Activated naive CD4-positive, alpha-beta T cell treated with anti-CD3 and anti-CD28 coated beads for 36 hours (primary cell): ENCODE data around the gene EIF4ENIF1. TPM values are rescaled to one million over a fixed set of nuclear protein-coding genes. Genes with fewer than 3 reads are reported as not detected.
"Not testable (repeated sequence)": the region's sequence is repeated elsewhere in the genome, so short reads cannot be mapped to it uniquely, and the experiment has no call there.

Experiments used
- CTCF ChIA-PET: fragments of 350-600 bp; sonication (Branson Sonifier 250); formaldehyde crosslinking; loops from one replicate; lab custom pipeline; 2021; ENCODE audit warnings: antibody characterized with exemption; lab: Charles Lee
- DNase-seq: peaks from one replicate; pipeline ENCODE4 v3.0.0-alpha.2; 2020
- H3K27ac Mint-ChIP-seq: one replicate; pipeline ENCODE4 v1.8.0; 2021; ENCODE audit warnings: mild to moderate bottlenecking, mixed read lengths
- H3K27me3 Mint-ChIP-seq: one replicate; pipeline ENCODE4 v1.8.0; 2021; ENCODE audit warnings: low read depth, mixed read lengths
- H3K36me3 Mint-ChIP-seq: one replicate; pipeline ENCODE4 v1.8.0; 2021; ENCODE audit warnings: low read depth, mixed read lengths
- H3K4me1 Mint-ChIP-seq: one replicate; pipeline ENCODE4 v1.8.0; 2021; ENCODE audit warnings: low read depth, mixed read lengths
- H3K4me3 Mint-ChIP-seq: one replicate; pipeline ENCODE4 v1.8.0; 2021; ENCODE audit warnings: mild to moderate bottlenecking, moderate library complexity, mixed read lengths
- H3K9me3 Mint-ChIP-seq: one replicate; pipeline ENCODE4 v1.8.0; 2021; ENCODE audit warnings: mixed read lengths
- intact Hi-C: fragments of 100-400 bp; cut with micrococcal nuclease; formaldehyde crosslinking; loops from one replicate; pipeline ENCODE4 v1.15.1; 2023
- total RNA-seq, 2 experiments: library from RNA; stranded (reverse); gene quantifications; one replicate each; pipeline ENCODE4 v1.2.3, GENCODE V29; 2021

Gene EIF4ENIF1, protein sequence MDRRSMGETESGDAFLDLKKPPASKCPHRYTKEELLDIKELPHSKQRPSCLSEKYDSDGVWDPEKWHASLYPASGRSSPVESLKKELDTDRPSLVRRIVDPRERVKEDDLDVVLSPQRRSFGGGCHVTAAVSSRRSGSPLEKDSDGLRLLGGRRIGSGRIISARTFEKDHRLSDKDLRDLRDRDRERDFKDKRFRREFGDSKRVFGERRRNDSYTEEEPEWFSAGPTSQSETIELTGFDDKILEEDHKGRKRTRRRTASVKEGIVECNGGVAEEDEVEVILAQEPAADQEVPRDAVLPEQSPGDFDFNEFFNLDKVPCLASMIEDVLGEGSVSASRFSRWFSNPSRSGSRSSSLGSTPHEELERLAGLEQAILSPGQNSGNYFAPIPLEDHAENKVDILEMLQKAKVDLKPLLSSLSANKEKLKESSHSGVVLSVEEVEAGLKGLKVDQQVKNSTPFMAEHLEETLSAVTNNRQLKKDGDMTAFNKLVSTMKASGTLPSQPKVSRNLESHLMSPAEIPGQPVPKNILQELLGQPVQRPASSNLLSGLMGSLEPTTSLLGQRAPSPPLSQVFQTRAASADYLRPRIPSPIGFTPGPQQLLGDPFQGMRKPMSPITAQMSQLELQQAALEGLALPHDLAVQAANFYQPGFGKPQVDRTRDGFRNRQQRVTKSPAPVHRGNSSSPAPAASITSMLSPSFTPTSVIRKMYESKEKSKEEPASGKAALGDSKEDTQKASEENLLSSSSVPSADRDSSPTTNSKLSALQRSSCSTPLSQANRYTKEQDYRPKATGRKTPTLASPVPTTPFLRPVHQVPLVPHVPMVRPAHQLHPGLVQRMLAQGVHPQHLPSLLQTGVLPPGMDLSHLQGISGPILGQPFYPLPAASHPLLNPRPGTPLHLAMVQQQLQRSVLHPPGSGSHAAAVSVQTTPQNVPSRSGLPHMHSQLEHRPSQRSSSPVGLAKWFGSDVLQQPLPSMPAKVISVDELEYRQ
- total RNA-seq, result 10 to 100 TPM; 28.1 to 29.0 TPM

DNA sequence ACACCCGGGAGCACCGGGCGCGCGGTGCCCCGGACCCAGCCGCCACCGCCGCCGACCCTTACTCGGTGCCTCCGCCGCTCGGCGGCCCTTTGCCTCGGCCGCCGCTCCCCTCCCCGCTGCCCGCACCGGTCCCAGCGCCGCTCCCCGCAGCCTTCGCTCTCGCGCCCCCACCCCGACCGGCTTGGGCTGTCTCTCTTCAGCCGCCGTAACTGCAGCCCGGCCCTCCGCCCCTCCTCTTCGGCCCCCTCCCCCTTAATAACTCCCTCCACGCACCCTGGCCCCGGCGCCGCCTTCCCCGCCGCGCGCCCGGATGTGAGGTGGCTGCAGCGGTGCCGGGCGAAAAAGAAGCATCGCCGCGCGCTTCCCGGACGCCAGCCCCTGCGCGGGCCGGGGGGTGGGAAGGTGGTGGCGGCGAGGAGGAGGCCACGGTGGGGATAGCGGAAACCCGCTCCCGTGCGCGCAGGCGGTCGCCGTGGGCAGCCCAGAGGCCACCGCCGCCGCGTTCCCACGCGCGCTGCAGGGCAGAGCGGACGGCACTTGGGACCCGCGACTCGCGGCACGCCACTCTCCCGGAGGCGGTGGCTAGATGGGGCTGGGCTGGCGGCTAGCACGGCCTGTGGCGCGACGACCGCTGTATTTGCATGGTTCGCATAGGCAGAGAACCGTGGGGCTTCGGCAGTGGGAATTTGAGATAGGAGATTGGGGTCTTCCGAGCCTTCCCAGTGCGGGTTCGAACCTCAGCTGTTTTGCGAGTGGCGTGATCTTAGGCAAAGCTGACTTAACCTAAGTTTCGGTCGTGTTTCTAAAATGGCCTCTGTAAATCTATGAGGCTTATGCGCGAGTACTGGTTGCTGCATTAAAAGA lies at the start of gene EIF4ENIF1:
Gene EIF4ENIF1 (minus strand): TSS at position 211 of the 864 bp plus-strand sequence. CDS start 1,124 bp downstream, outside the sequence.
- Mint-ChIP-seq H3K27ac (peak within 1 kb of the TSS; percentile 97), H3K4me3 (peak within 1 kb of the TSS; percentile 83), H3K4me1 (peaks cover 50% of the 10 kb centered on the region), H3K36me3 (peaks cover 20% of the 10 kb centered on the region), H3K9me3 (no peaks in the 10 kb centered on the region), H3K27me3 (no peaks in the 10 kb centered on the region)
- intact Hi-C loops, result loop anchor here (1.0 to 10.0 kb wide), 8 partner anchors 36 to 455 kb away; partner anchors contain the start of genes LIMK2, PATZ1, PIK3IP1 and PRR14L
- CTCF ChIA-PET, result interaction anchor here (1.8 kb wide), 1 partner anchor 38 kb away, joined by 5 read pairs; no protein-coding TSS in a partner anchor
- peak; percentile 88 for DNase-seq

DNA sequence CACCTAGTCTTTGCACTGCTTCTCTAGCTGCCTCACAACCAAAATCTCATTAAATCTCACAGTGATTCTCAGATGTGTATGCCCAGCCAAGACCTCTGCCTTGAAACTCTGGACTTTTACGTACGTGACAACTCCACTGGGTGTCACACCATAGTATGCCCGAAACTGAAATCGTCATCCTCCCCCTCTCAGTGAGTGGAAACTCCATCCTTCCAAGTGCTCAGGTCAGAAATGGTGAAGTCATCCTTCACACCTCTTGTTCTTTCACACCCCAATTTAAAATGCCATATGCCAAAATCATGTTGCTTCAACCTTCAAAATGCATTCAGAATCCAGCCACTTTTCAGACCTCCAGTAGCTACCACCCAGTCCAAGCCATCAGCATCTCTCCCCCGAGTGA lies 49.2 kb upstream of the EIF4ENIF1 start:
- Mint-ChIP-seq H3K4me3 (peak overlapping the region; percentile 1), H3K4me1 (peaks cover 50% of the 10 kb centered on the region), H3K27me3 (no peaks in the 10 kb centered on the region), H3K27ac (peak overlapping the region; percentile 89), H3K9me3 (no peaks in the 10 kb centered on the region), H3K36me3 (peaks cover 25% of the 10 kb centered on the region)
- CTCF ChIA-PET, result interaction anchor here (1.4 kb wide), 1 partner anchor 50 kb away, joined by 4 read pairs; no protein-coding TSS in a partner anchor
- intact Hi-C loops, result no loop called here
- peak; percentile 61 for DNase-seq

DNA sequence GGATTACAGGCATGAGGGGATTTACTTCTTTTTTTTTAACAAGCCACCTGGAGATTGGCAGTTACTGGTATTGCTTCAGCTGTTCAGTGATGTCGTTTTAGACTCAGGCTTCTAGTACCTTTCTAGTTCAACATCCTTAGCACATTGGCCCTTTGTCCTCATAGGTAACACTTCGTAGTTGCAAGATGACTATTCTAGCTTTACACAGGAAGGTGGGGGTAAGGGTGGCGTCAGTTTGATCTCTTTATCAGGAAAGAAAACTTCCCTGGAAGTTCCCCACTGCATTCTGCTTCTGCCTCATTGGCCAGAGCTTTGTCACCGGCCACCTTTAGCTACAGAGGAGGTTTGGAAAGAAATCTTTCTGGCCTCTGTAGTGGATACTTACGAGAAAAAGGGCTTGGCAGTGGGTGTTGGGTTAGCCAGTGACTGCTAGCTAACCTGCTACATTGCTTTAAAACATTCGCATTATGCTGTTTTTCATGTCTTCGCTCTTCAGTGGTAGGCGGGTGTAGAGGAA lies 47.4 kb upstream of the EIF4ENIF1 start:
- peaks cover 64% of the 10 kb centered on the region for H3K4me1 Mint-ChIP-seq
- CTCF ChIA-PET, result interaction anchor here (0.6 to 1.4 kb wide), 6 partner anchors 20 to 244 kb away, joined by 3 to 4 read pairs (median 4); no protein-coding TSS in a partner anchor

DNA sequence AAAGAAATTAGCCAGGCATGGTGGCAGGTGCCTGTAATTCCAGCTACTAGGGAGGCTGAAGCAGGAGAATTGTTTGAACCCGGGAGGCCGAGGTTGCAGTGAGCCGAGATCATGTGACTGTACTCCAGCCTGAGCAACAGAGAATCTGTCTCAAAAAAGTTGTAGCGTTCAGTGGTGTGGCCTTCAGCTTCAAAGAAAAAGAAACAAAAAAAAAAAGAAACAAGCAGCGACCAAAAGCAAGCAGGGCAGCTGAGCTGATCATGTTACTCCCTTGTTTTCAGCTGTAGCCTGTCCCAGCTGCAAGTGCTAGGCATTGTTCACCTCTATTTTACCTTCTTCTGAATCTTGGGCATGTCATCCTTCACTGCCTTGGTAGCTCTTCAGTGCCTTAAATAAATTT lies 43.7 kb upstream of the EIF4ENIF1 start:
- no peaks in the 10 kb centered on the region for H3K9me3 Mint-ChIP-seq
- no peaks in the 10 kb centered on the region for H3K27me3 Mint-ChIP-seq
- intact Hi-C loops, result no loop called here
- H3K36me3 Mint-ChIP-seq, result peaks cover 31% of the 10 kb centered on the region
- peak overlapping the region; percentile 79 for H3K27ac Mint-ChIP-seq
- peaks cover 62% of the 10 kb centered on the region for H3K4me1 Mint-ChIP-seq
- no peak overlapping the region for H3K4me3 Mint-ChIP-seq
- DNase-seq, result no peak
- CTCF ChIA-PET, result no interaction called here

More for the DNA sequence above, 47.4 kb upstream of the EIF4ENIF1 start:
- H3K36me3 Mint-ChIP-seq, result peaks cover 32% of the 10 kb centered on the region
- peak overlapping the region; percentile 89 for H3K27ac Mint-ChIP-seq
- no peaks in the 10 kb centered on the region for H3K9me3 Mint-ChIP-seq
- H3K27me3 Mint-ChIP-seq, result no peaks in the 10 kb centered on the region
- intact Hi-C loops, result loop anchor here (1.0 kb wide), 5 partner anchors 11 to 364 kb away; partner anchors contain the start of genes EIF4ENIF1 and SFI1
- peak; percentile 79 for DNase-seq
- peak overlapping the region; percentile 8 for H3K4me3 Mint-ChIP-seq

DNA sequence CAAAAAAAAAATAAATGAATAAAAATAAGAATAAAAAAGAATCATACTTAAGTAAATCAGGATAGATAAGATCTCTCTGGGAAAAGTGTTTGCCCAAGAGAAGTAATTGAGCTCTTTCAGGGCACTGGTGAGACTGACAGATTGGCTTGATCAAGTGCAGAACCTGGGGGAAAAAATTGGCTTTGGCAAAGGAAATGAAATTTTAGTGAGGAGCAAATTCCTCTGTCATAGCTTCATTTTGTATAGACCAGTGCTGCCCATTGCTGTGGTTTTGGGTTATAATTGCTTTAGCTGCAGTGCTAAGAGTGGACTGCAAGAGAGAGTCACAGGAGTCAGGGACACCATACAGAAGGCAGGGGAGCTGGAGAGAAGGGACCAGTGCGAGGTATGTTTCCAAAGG lies 42.4 kb upstream of the EIF4ENIF1 start:
- CTCF ChIA-PET, result interaction anchor here (0.6 kb wide), 1 partner anchor 12 kb away, joined by 3 read pairs; no protein-coding TSS in a partner anchor
- peaks cover 32% of the 10 kb centered on the region for H3K36me3 Mint-ChIP-seq
- H3K27me3 Mint-ChIP-seq, result no peaks in the 10 kb centered on the region
- no peak for DNase-seq
- no peak overlapping the region for H3K4me3 Mint-ChIP-seq
- intact Hi-C loops, result no loop called here
- peaks cover 53% of the 10 kb centered on the region for H3K4me1 Mint-ChIP-seq
- H3K9me3 Mint-ChIP-seq, result no peaks in the 10 kb centered on the region
- peak overlapping the region; percentile 64 for H3K27ac Mint-ChIP-seq

DNA sequence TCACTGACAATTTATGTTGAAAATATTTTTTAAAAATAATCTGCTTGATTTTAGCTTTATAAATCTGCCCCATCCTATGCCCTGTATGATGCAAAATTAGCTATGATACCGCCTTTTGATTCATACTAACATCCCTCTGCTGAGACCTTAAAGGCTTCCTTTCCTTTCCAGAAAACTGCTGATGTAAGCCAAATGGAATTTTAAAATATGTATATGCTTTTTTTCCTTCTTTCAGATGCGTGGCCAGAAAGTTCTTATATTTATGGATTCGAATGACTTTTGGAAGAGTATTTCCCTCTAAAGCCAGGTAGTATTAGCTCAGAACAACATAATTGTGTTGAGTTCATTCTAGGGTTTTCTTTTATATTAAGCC lies 41.2 kb upstream of the EIF4ENIF1 start:
- DNase-seq, result no peak
- H3K27ac Mint-ChIP-seq, result peak overlapping the region; percentile 63
- peaks cover 40% of the 10 kb centered on the region for H3K36me3 Mint-ChIP-seq
- CTCF ChIA-PET, result no interaction called here
- intact Hi-C loops, result no loop called here
- no peaks in the 10 kb centered on the region for H3K27me3 Mint-ChIP-seq
- H3K4me1 Mint-ChIP-seq, result peaks cover 55% of the 10 kb centered on the region
- no peak overlapping the region for H3K4me3 Mint-ChIP-seq
- peaks cover 3% of the 10 kb centered on the region for H3K9me3 Mint-ChIP-seq

DNA sequence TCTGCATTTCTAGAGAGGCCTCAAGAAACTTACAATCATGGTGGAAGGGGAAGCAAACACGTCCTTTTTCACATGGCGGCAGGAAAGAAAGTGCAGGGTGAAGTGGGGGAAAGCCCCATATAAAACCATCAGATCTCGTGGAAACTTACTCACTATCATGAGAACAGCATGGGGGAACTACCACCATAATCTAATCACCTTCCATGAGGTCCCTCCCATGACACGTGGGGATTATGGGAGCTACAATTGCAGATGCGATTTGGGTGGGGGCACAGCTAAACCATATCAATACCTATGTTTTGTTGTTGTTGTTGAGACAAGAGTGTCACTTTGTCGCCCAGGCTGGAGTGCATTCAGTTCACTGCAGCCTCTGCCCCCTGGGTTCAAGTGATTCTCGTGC lies 36.6 kb upstream of the EIF4ENIF1 start:
- Mint-ChIP-seq H3K27me3 (no peaks in the 10 kb centered on the region), H3K27ac (peak overlapping the region; percentile 94), H3K9me3 (peaks cover 11% of the 10 kb centered on the region), H3K36me3 (peaks cover 52% of the 10 kb centered on the region), H3K4me1 (peaks cover 65% of the 10 kb centered on the region), H3K4me3 (no peak overlapping the region)
- intact Hi-C loops, result loop anchor here (1.0 to 10.0 kb wide), 6 partner anchors 11 to 881 kb away; partner anchors contain the start of genes EIF4ENIF1 and PIK3IP1
- CTCF ChIA-PET, result no interaction called here
- DNase-seq, result peak; percentile 76

DNA sequence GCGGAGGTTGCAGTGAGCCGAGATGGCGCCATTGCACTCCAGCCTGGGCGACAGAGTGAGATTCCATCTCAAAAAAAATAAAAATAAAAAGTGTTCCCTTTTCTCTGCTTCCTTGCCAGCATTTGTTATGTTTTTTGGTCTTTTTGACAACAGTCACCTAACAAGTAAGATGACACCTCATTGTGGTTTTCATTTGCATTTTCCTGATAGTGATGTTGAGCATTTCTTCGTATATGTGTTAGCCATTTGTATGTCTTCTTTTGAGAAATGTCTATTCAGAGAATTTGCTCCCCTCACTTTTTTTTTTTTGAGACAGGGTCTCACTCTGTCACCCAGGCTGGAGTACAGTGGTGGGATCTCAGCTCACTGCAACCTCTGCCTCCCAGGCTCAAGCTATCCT lies 34.5 kb upstream of the EIF4ENIF1 start:
- Mint-ChIP-seq H3K27ac (peak overlapping the region; percentile 94), H3K4me3 (peak overlapping the region; percentile 24), H3K4me1 (peaks cover 63% of the 10 kb centered on the region), H3K9me3 (peaks cover 11% of the 10 kb centered on the region), H3K36me3 (peaks cover 41% of the 10 kb centered on the region)
- not testable (repeated sequence) for H3K27me3 Mint-ChIP-seq, DNase-seq
- intact Hi-C loops, result loop anchor here (10.0 kb wide), 1 partner anchor 879 kb away; no protein-coding TSS in a partner anchor
- CTCF ChIA-PET, result interaction anchor here (0.7 kb wide), 1 partner anchor 9 kb away, joined by 3 read pairs; no protein-coding TSS in a partner anchor

DNA sequence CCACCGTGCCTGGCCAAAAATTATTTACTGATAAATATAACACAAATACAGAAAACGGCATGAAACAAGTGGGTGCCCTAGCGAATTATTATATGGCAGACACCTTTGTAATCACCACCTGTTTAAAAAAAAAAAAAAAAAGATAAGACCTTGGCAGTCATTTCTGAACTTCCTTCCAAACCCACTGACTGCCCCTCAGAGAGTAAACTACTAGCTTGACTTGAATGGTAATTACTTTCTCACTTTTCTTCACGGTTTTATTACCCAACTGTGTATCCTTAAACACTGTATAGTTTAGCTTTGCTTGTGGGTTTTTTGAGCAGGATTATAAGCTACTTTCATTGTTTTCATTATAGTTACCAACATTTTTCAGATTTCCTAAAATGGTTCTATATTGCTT lies 30.4 kb upstream of the EIF4ENIF1 start:
- intact Hi-C loops, result loop anchor here (10.0 kb wide), 1 partner anchor 875 kb away; no protein-coding TSS in a partner anchor
- Mint-ChIP-seq H3K27ac (no peak overlapping the region), H3K4me3 (no peak overlapping the region), H3K36me3 (peaks cover 33% of the 10 kb centered on the region), H3K4me1 (peaks cover 50% of the 10 kb centered on the region), H3K27me3 (no peaks in the 10 kb centered on the region), H3K9me3 (peaks cover 1% of the 10 kb centered on the region)
- CTCF ChIA-PET, result interaction anchor here (0.6 kb wide), 2 partner anchors 12 to 42 kb away, joined by 3 read pairs; no protein-coding TSS in a partner anchor
- no peak for DNase-seq

DNA sequence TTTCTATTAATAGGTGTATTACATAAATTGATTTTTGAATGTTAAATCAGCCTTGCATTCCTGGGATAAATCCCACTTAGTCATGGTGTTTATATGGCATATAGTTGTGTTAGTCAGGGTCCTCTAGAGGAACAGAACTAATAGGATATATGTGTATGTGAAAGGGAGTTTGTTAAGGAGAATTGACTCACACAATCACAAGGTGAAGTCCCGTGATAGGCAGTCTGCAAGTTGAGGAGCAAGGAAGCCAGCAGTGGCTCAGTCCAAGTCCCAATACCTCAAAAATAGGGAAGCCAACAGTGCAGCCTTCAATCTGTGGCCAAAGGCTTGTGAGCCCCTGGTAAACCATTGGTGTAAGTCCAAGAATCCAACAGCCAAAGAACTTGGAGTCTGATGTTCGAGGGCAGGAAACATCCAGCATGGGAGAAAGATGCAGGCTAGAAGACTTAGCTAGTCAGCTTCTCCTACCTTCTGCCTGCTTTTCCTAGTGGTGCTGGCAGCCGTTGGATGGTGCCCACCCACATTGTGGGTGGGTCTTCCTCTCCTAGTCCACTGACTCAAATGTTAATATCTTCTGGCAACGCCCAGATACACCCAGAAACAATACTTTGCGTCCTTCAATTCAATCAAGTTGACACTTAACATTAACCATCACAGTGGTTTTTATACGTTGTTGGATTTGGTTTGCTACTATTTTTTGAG lies 19.6 kb upstream of the EIF4ENIF1 start:
- peaks cover 56% of the 10 kb centered on the region for H3K4me1 Mint-ChIP-seq
- H3K27me3 Mint-ChIP-seq, result no peaks in the 10 kb centered on the region
- H3K36me3 Mint-ChIP-seq, result peaks cover 49% of the 10 kb centered on the region
- H3K27ac Mint-ChIP-seq, result peak overlapping the region; percentile 73
- H3K4me3 Mint-ChIP-seq, result no peak overlapping the region
- intact Hi-C loops, result no loop called here
- CTCF ChIA-PET, result no interaction called here
- DNase-seq, result no peak
- peaks cover 6% of the 10 kb centered on the region for H3K9me3 Mint-ChIP-seq
